WTC11 (cell line): Measurements from ENCODE around the gene IL17RE.

Experiments used
- ARID4B ChIP-seq: sonication (generic); formaldehyde crosslinking; IDR thresholded peaks from 2 replicates; pipeline ENCODE4 v1.8.0; 2023; ENCODE audit warnings: missing genetic modification reagents, mild to moderate bottlenecking, borderline replicate concordance
- ATF2 ChIP-seq: sonication (generic); formaldehyde crosslinking; IDR thresholded peaks from 2 replicates; pipeline ENCODE4 v1.8.1; 2022; ENCODE audit warnings: low read depth, missing genetic modification reagents, borderline replicate concordance
- CBFB ChIP-seq: sonication (generic); formaldehyde crosslinking; IDR thresholded peaks from 2 replicates; pipeline ENCODE4 v1.8.1; 2022; ENCODE audit warnings: mild to moderate bottlenecking, low read depth, missing genetic modification reagents
- CTCF ChIP-seq: fragments of 200-600 bp; IDR thresholded peaks from 2 replicates; pipeline ENCODE4 v1.8.0; 2022; ENCODE audit warnings: antibody characterized with exemption
- IRF1 ChIP-seq: sonication (generic); formaldehyde crosslinking; IDR thresholded peaks from 2 replicates; pipeline ENCODE4 v1.8.0; 2023; ENCODE audit warnings: missing genetic modification reagents
- KAT7 ChIP-seq: sonication (generic); formaldehyde crosslinking; IDR thresholded peaks from 2 replicates; pipeline ENCODE4 v1.8.1; 2023; ENCODE audit warnings: missing genetic modification reagents, mild to moderate bottlenecking, borderline replicate concordance
- MAX ChIP-seq: sonication (generic); formaldehyde crosslinking; IDR thresholded peaks from 2 replicates; pipeline ENCODE4 v1.8.0; 2022; ENCODE audit warnings: mild to moderate bottlenecking, missing genetic modification reagents
- PREB ChIP-seq: sonication (generic); formaldehyde crosslinking; IDR thresholded peaks from 2 replicates; pipeline ENCODE4 v1.8.1; 2022; ENCODE audit warnings: mild to moderate bottlenecking, missing genetic modification reagents, moderate library complexity, borderline replicate concordance
- SP1 ChIP-seq: sonication (generic); formaldehyde crosslinking; conservative IDR thresholded peaks from 2 replicates; pipeline ENCODE4 v1.8.1; 2022; ENCODE audit warnings: missing genetic modification reagents
- USF2 ChIP-seq: sonication (generic); formaldehyde crosslinking; IDR thresholded peaks from 2 replicates; pipeline ENCODE4 v1.8.1; 2023; ENCODE audit warnings: mild to moderate bottlenecking, missing genetic modification reagents, moderate library complexity
- ZNF396 ChIP-seq: fragments of 250-450 bp; sonication (Bioruptor Pico); IDR thresholded peaks from 2 replicates; pipeline ENCODE4 v1.8.0; 2021; ENCODE audit warnings: mild to moderate bottlenecking, moderate library complexity, borderline replicate concordance

GRCh38 chr3:9870978-9871377 lies 31.7 kb upstream of the IL17RE start:
- TF ChIP-seq IRF1 (CRISPR knock-in tag) = no peak
- no peak for TF ChIP-seq ARID4B
- no peak for TF ChIP-seq SP1
- TF ChIP-seq CTCF = no peak
- TF ChIP-seq MAX (CRISPR knock-in tag) = no peak
- no peak for TF ChIP-seq ATF2 (CRISPR knock-in tag)
- no peak for TF ChIP-seq CBFB (CRISPR knock-in tag)
- TF ChIP-seq ZNF396 (CRISPR knock-in tag) = no peak
- no peak for TF ChIP-seq PREB (CRISPR knock-in tag)
- no peak for TF ChIP-seq USF2 (CRISPR knock-in tag)
- no peak for TF ChIP-seq KAT7
